Ramos (cell line): Measurements from ENCODE around the gene MTG1.

ENCODE experiments used
- in situ Hi-C: fragments of 300-500 bp; cut with MboI; formaldehyde crosslinking; loops from one replicate; pipeline ENCODE4 v1.14.3; 2022; ENCODE audit warnings: low sequenced_read_pairs; ENCODE audit not compliant: unreplicated experiment

Gene MTG1

GRCh38 chr10:133394064-133394663 is at the start of gene MTG1:
TSS of gene MTG1 (plus strand) at chr10:133394157. CDS start at chr10:133394221, 64 bp downstream.
- in situ Hi-C loops, result no loop called here

- in situ Hi-C loops, result no loop called here
Observed at GRCh38 chr10:133344236-133344635, 49.7 kb upstream of the MTG1 start.

- in situ Hi-C loops, result no loop called here
Observed at GRCh38 chr10:133346413-133346812, 47.5 kb upstream of the MTG1 start.

GRCh38 chr10:133347710-133348517 is 46.0 kb upstream of the MTG1 start:
- in situ Hi-C loops, result no loop called here

GRCh38 chr10:133349160-133349568 is 44.8 kb upstream of the MTG1 start:
- in situ Hi-C loops, result no loop called here

- in situ Hi-C loops, result no loop called here
Observed at GRCh38 chr10:133349577-133350011, 44.4 kb upstream of the MTG1 start.

GRCh38 chr10:133350283-133350949 is 43.5 kb upstream of the MTG1 start:
- in situ Hi-C loops, result no loop called here

GRCh38 chr10:133350950-133351329 is 43.0 kb upstream of the MTG1 start:
- in situ Hi-C loops, result no loop called here

GRCh38 chr10:133351408-133352318 is 42.3 kb upstream of the MTG1 start:
- in situ Hi-C loops, result no loop called here

- in situ Hi-C loops, result no loop called here
Observed at GRCh38 chr10:133353202-133353959, 40.6 kb upstream of the MTG1 start.

- in situ Hi-C loops, result no loop called here
Observed at GRCh38 chr10:133353988-133354605, 39.9 kb upstream of the MTG1 start.

GRCh38 chr10:133354672-133355240 is 39.2 kb upstream of the MTG1 start:
- in situ Hi-C loops, result no loop called here

GRCh38 chr10:133355266-133355665 is 38.7 kb upstream of the MTG1 start:
- in situ Hi-C loops, result no loop called here

- in situ Hi-C loops, result no loop called here
Observed at GRCh38 chr10:133355991-133356390, 38.0 kb upstream of the MTG1 start.

- in situ Hi-C loops, result no loop called here
Observed at GRCh38 chr10:133356549-133357284, 37.2 kb upstream of the MTG1 start.

GRCh38 chr10:133357285-133358161 is 36.4 kb upstream of the MTG1 start, which contains the start of gene FUOM:
TSS of gene FUOM (minus strand) at chr10:133358019. CDS start at chr10:133358007, 12 bp downstream.
- in situ Hi-C loops, result no loop called here
